Neuronal stem cell (in vitro differentiated cells): ENCODE data around the gene DNAH11.
"Not testable (repeated sequence)": the region's sequence is repeated elsewhere in the genome, so short reads cannot be mapped to it uniquely, and the experiment has no call there.

ENCODE experiments used
- DNase-seq: peaks from one replicate; pipeline ENCODE4 v3.0.0-alpha.2; 2013; ENCODE audit warnings: low spot score
- H2AFZ ChIP-seq: one replicate; pipeline ENCODE4 v1.6.1; 2013; ENCODE audit warnings: mild to moderate bottlenecking, low read length, inconsistent platforms
- H2AK5ac ChIP-seq: 2 replicates; pipeline ENCODE4 v1.6.1; 2013; ENCODE audit warnings: low read depth, mild to moderate bottlenecking, inconsistent platforms, low read length, moderate library complexity, mixed read lengths
- H2BK120ac ChIP-seq: 2 replicates; pipeline ENCODE4 v1.6.1; 2013; ENCODE audit warnings: low read depth, mild to moderate bottlenecking, inconsistent platforms, low read length, moderate library complexity, mixed read lengths
- H2BK12ac ChIP-seq: one replicate; pipeline ENCODE4 v1.6.1; 2013; ENCODE audit warnings: low read length, inconsistent platforms
- H2BK15ac ChIP-seq: 2 replicates; pipeline ENCODE4 v1.6.1; 2013; ENCODE audit warnings: mild to moderate bottlenecking, low read length, inconsistent platforms, mixed read lengths
- H2BK5ac ChIP-seq: one replicate; pipeline ENCODE4 v1.6.1; 2013; ENCODE audit warnings: inconsistent platforms, mild to moderate bottlenecking, low read length, moderate library complexity
- H3K14ac ChIP-seq: one replicate; pipeline ENCODE4 v1.6.1; 2013; ENCODE audit warnings: low read length, inconsistent platforms
- H3K18ac ChIP-seq: 2 replicates; pipeline ENCODE4 v1.6.1; 2013; ENCODE audit warnings: low read length, inconsistent platforms
- H3K23ac ChIP-seq: 2 replicates; pipeline ENCODE4 v1.6.1; 2013; ENCODE audit warnings: low read depth, mild to moderate bottlenecking, mixed read lengths, low read length, inconsistent platforms; ENCODE audit not compliant: poor library complexity
- H3K27ac ChIP-seq: replicated peaks from 3 replicates; pipeline ENCODE4 v1.5.1; 2013; ENCODE audit warnings: low read length, inconsistent platforms
- H3K27me3 ChIP-seq, 3 experiments: 2 replicates each; pipeline ENCODE4 v1.6.1; 2013; ENCODE audit warnings: low read length in 3 of 3, mild to moderate bottlenecking in 2 of 3, inconsistent platforms in 1 of 3, low read depth in 1 of 3, mixed read lengths in 1 of 3, moderate library complexity in 1 of 3; ENCODE audit not compliant: control insufficient read depth in 3 of 3, insufficient read depth in 3 of 3
- H3K36me3 ChIP-seq, 2 donors: replicated peaks in 1 of 2; 2 replicates each; pipeline ENCODE4 v1.6.1; 2013; ENCODE audit warnings: low read length in 2 of 2; ENCODE audit not compliant: control insufficient read depth in 2 of 2, insufficient read depth in 2 of 2
- H3K4ac ChIP-seq: 2 replicates; pipeline ENCODE4 v1.6.1; 2013; ENCODE audit warnings: inconsistent platforms, mild to moderate bottlenecking, low read length, moderate library complexity
- H3K4me1 ChIP-seq, 2 donors: 1 replicate in 1 of 2; 2 replicates in 1 of 2; pipeline ENCODE4 v1.6.1; 2013; ENCODE audit warnings: low read length in 2 of 2, low read depth in 1 of 2; ENCODE audit not compliant: control insufficient read depth in 2 of 2, insufficient read depth in 1 of 2
- H3K4me2 ChIP-seq: one replicate; pipeline ENCODE4 v1.6.1; 2013; ENCODE audit warnings: mild to moderate bottlenecking, low read length, inconsistent platforms; ENCODE audit not compliant: insufficient read depth, poor library complexity, severe bottlenecking
- H3K4me3 ChIP-seq, 2 donors: 2 replicates each; pipeline ENCODE4 v1.5.1; 2013; ENCODE audit warnings: low read length in 2 of 2, mild to moderate bottlenecking in 2 of 2, inconsistent platforms in 1 of 2, moderate library complexity in 1 of 2
- H3K79me1 ChIP-seq: one replicate; pipeline ENCODE4 v1.6.1; 2013; ENCODE audit warnings: low read depth, mild to moderate bottlenecking, inconsistent platforms, low read length, moderate library complexity
- H3K9ac ChIP-seq: one replicate; pipeline ENCODE4 v1.6.1; 2013; ENCODE audit warnings: mild to moderate bottlenecking, low read depth, low read length, inconsistent platforms; ENCODE audit not compliant: poor library complexity
- H3K9me3 ChIP-seq, 2 donors: replicated peaks in 1 of 2; 2 replicates each; pipeline versions ENCODE3 to v1.6.1; 2013; ENCODE audit warnings: low read length in 2 of 2, mild to moderate bottlenecking in 2 of 2, inconsistent platforms in 1 of 2, low read depth in 1 of 2, mixed read lengths in 1 of 2, moderate library complexity in 1 of 2; ENCODE audit not compliant: control insufficient read depth in 2 of 2, insufficient read depth in 1 of 2
- H4K8ac ChIP-seq: one replicate; pipeline ENCODE4 v1.6.1; 2013; ENCODE audit warnings: low read depth, mild to moderate bottlenecking, inconsistent platforms, low read length, moderate library complexity
- H4K91ac ChIP-seq: one replicate; pipeline ENCODE4 v1.6.1; 2013; ENCODE audit warnings: low read length, low read depth, mild to moderate bottlenecking, inconsistent platforms; ENCODE audit not compliant: poor library complexity
- WGBS, 2 donors: extraction: QIAGEN DNeasy Blood & Tissue Kit; methylation state at CpG; one replicate each; pipeline ENCODE4 v1.1.7; 2013; ENCODE audit warnings: missing lambda C conversion rate in 2 of 2, mixed read lengths in 1 of 2; ENCODE audit not compliant: insufficient read length in 2 of 2, insufficient replicate concordance in 1 of 2; ENCODE audit errors: extremely low coverage in 2 of 2; 5-methylcytosine and 5-hydroxymethylcytosine counted together

The DNAH11 gene

DNA sequence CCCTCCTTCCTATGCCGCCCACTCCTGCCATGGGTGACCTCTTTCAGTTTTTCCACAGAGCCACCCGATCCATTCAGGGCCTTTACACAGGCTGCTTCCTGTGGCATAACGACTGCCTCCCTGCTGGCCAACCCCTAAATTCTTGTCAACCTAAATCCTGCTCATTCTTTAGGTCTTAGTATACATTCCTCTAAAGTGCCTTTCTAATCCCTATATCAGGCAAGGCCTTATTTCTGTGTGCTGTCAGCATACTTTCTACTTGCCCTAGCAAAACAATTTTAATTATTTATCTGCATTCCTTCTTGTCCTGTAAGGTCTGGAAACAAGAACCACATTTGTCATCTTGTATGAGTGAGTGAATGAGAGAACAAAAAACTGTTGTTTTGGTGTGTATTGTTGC is 132.4 kb downstream of the DNAH11 start:
- Histone ChIP-seq H3K4me1 (peaks cover 0 to 4% of the 10 kb centered on the region in 2 donors), H3K27ac (no peak overlapping the region), H3K18ac (no peak overlapping the region), H2BK15ac (no peak overlapping the region), H3K9ac (no peak overlapping the region), H4K8ac (no peak overlapping the region), H3K4me3 (no peak overlapping the region), H3K4ac (no peak overlapping the region), H3K79me1 (no peaks in the 10 kb centered on the region), H2BK12ac (no peak overlapping the region), H3K36me3 (no peaks in the 10 kb centered on the region), H2AFZ (no peak overlapping the region), H3K9me3 (no peaks in the 10 kb centered on the region), H3K14ac (no peak overlapping the region), H2AK5ac (no peak overlapping the region), H3K23ac (no peak overlapping the region), H2BK120ac (no peak overlapping the region), H2BK5ac (no peak overlapping the region), H4K91ac (no peak overlapping the region), H3K27me3 (no peaks in the 10 kb centered on the region), H3K4me2 (no peak overlapping the region)
- DNase-seq: no peak
- WGBS, 2 donors: no CpG with 5 or more reads among the region's 3 CpGs

- Histone ChIP-seq H2AFZ (no peak overlapping the region), H2AK5ac (no peak overlapping the region), H3K4ac (no peak overlapping the region), H4K8ac (no peak overlapping the region), H3K4me3 (no peak overlapping the region), H3K79me1 (no peaks in the 10 kb centered on the region), H3K27ac (no peak overlapping the region), H4K91ac (no peak overlapping the region), H2BK15ac (no peak overlapping the region), H3K23ac (no peak overlapping the region), H2BK5ac (no peak overlapping the region), H3K9me3 (no peaks in the 10 kb centered on the region), H3K9ac (no peak overlapping the region), H3K36me3 (no peaks in the 10 kb centered on the region), H2BK12ac (no peak overlapping the region), H3K4me1 (no peaks in the 10 kb centered on the region), H3K4me2 (no peak overlapping the region), H3K14ac (no peak overlapping the region), H2BK120ac (no peak overlapping the region), H3K27me3 (no peaks in the 10 kb centered on the region), H3K18ac (no peak overlapping the region)
- no peak for DNase-seq
- WGBS, 2 donors: no CpG with 5 or more reads among the region's 5 CpGs
These were observed 147.9 kb downstream of the DNAH11 start for GRCh38 chr7:21690705-21691104.

- DNase-seq, H4K8ac ChIP-seq, H2BK120ac ChIP-seq, H3K4ac ChIP-seq, H2AK5ac ChIP-seq, H3K18ac ChIP-seq, H3K4me2 ChIP-seq, H3K14ac ChIP-seq, H3K27me3 ChIP-seq, H3K23ac ChIP-seq, H3K79me1 ChIP-seq, H3K27ac ChIP-seq, H2BK15ac ChIP-seq, H3K9ac ChIP-seq, H3K9me3 ChIP-seq, H3K36me3 ChIP-seq, H4K91ac ChIP-seq, H3K4me3 ChIP-seq, H2BK5ac ChIP-seq, H2AFZ ChIP-seq, H2BK12ac ChIP-seq, H3K4me1 ChIP-seq: not testable (repeated sequence)
- no CpG with 5 or more reads among the region's 5 CpGs for WGBS, 2 donors
These were observed 148.3 kb downstream of the DNAH11 start for GRCh38 chr7:21691146-21691545.

- not testable (repeated sequence) for H3K9me3 ChIP-seq, H3K4me1 ChIP-seq, H2AK5ac ChIP-seq, H4K8ac ChIP-seq, H3K4me3 ChIP-seq, H2BK120ac ChIP-seq, DNase-seq, H2BK15ac ChIP-seq, H3K14ac ChIP-seq, H4K91ac ChIP-seq, H3K27me3 ChIP-seq, H3K23ac ChIP-seq, H3K79me1 ChIP-seq, H2BK5ac ChIP-seq, H2AFZ ChIP-seq, H3K36me3 ChIP-seq, H3K27ac ChIP-seq, H3K18ac ChIP-seq, H3K9ac ChIP-seq, H3K4me2 ChIP-seq, H2BK12ac ChIP-seq, H3K4ac ChIP-seq
- no CpG with 5 or more reads among the region's 1 CpG for WGBS, 2 donors
These were observed 157.7 kb downstream of the DNAH11 start for GRCh38 chr7:21700587-21700986.
